Right ventricle myocardium inferior (tissue), 1 donor: Measurements from ENCODE around the gene MVB12B. TPM values are rescaled to one million over a fixed set of nuclear protein-coding genes. Genes with fewer than 3 reads are reported as not detected.

Experiments
- ATAC-seq: fragments of 200-7000 bp; cut with Tn5 transposase; one replicate; pipeline ENCODE4 v1.9.1; 2020; ENCODE audit warnings: mild to moderate bottlenecking, moderate library complexity
- DNase-seq: peaks from one replicate; pipeline ENCODE4 v3.0.0; 2021; ENCODE audit errors: missing footprints
- intact Hi-C: fragments of 100-400 bp; cut with DNase I; formaldehyde crosslinking; loops from one replicate; pipeline ENCODE4 v1.11.0; 2022
- total RNA-seq: library from RNA; stranded (reverse); fragmentation: NEBNext Ultra II Directional; extraction: Animal tissue kit (Norgen Biotek cat#: 25700); gene quantifications from one replicate; pipeline ENCODE4 v1.2.1, GENCODE V29; 2021
- donor health status: DM: no; HTN: yes; CAD: no; lungs with severe emphysema.

The MVB12B gene
- total RNA-seq, 1 donor from 2014 or later, result 12.7 TPM

GRCh38 chr9:126374366-126374781 lies 47.7 kb downstream of the MVB12B start:
- ATAC-seq (no peak), DNase-seq (no peak)
- intact Hi-C loops, result no loop called here

- ATAC-seq, result peak; percentile 79
- intact Hi-C loops, result no loop called here
- no peak for DNase-seq
These were observed 48.8 kb downstream of the MVB12B start for GRCh38 chr9:126375386-126375785.

- no peak for DNase-seq
- ATAC-seq, result no peak
- intact Hi-C loops, result no loop called here
These were observed 49.9 kb downstream of the MVB12B start for GRCh38 chr9:126376311-126377175.

GRCh38 chr9:126377176-126377509 lies 50.5 kb downstream of the MVB12B start:
- ATAC-seq (no peak), DNase-seq (no peak)
- intact Hi-C loops, result no loop called here

GRCh38 chr9:126377536-126377935 lies 50.9 kb downstream of the MVB12B start:
- no peak for DNase-seq
- intact Hi-C loops, result no loop called here
- ATAC-seq, result no peak

- no peak for ATAC-seq
- intact Hi-C loops, result no loop called here
- DNase-seq, result no peak
These were observed 52.1 kb downstream of the MVB12B start for GRCh38 chr9:126378761-126379160.

- no peak for DNase-seq
- intact Hi-C loops, result no loop called here
- no peak for ATAC-seq
These were observed 53.2 kb downstream of the MVB12B start for GRCh38 chr9:126379661-126380360.

GRCh38 chr9:126380447-126380846 lies 53.8 kb downstream of the MVB12B start:
- intact Hi-C loops, result no loop called here
- DNase-seq (no peak), ATAC-seq (no peak)

- DNase-seq (no peak), ATAC-seq (no peak)
- intact Hi-C loops, result no loop called here
These were observed 54.6 kb downstream of the MVB12B start for GRCh38 chr9:126381195-126381594.

- ATAC-seq (no peak), DNase-seq (no peak)
- intact Hi-C loops, result no loop called here
These were observed 56.9 kb downstream of the MVB12B start for GRCh38 chr9:126383406-126384046.

GRCh38 chr9:126384926-126385325 lies 58.3 kb downstream of the MVB12B start:
- ATAC-seq (no peak), DNase-seq (no peak)
- intact Hi-C loops, result no loop called here

GRCh38 chr9:126386088-126386487 lies 59.5 kb downstream of the MVB12B start:
- intact Hi-C loops, result no loop called here
- ATAC-seq, result no peak
- no peak for DNase-seq

GRCh38 chr9:126386776-126387175 lies 60.1 kb downstream of the MVB12B start:
- intact Hi-C loops, result no loop called here
- ATAC-seq (no peak), DNase-seq (no peak)

- DNase-seq (no peak), ATAC-seq (no peak)
- intact Hi-C loops, result no loop called here
These were observed 62.5 kb downstream of the MVB12B start for GRCh38 chr9:126388964-126389708.

- intact Hi-C loops, result loop anchor here (5.0 kb wide), 1 partner anchor 63 kb away; the partner anchor contains the start of gene MVB12B
- DNase-seq (no peak), ATAC-seq (peak; percentile 34)
These were observed 63.4 kb downstream of the MVB12B start for GRCh38 chr9:126389992-126390391.

GRCh38 chr9:126390923-126391322 lies 64.3 kb downstream of the MVB12B start:
- ATAC-seq (no peak), DNase-seq (peak; percentile 77)
- intact Hi-C loops, result loop anchor here (5.0 kb wide), 1 partner anchor 64 kb away; the partner anchor contains the start of gene MVB12B

GRCh38 chr9:126391713-126392661 lies 65.4 kb downstream of the MVB12B start:
- DNase-seq (no peak), ATAC-seq (no peak)
- intact Hi-C loops, result loop anchor here (5.0 kb wide), 1 partner anchor 65 kb away; the partner anchor contains the start of gene MVB12B
